HG03066 (cell line): Measurements from ENCODE around the gene PPT1.
A peak's percentile ranks its signal among the peaks of the same experiment; 100 is the strongest.

Experiments
- ATAC-seq: cut with Tn5 transposase; IDR thresholded peaks from one replicate; pipeline ENCODE4 v1.9.1; 2021; ENCODE audit warnings: low read depth; ENCODE audit not compliant: unreplicated experiment

PPT1 gene

GRCh38 chr1:40096977-40097782, at the start of gene PPT1:
PPT1 (minus strand) TSS chr1:40097252; CDS start chr1:40097238, 14 bp downstream.
- ATAC-seq: peak; percentile 85

GRCh38 chr1:40143891-40144575, 47.0 kb upstream of the PPT1 start:
- no peak for ATAC-seq

- no peak for ATAC-seq
Measured at GRCh38 chr1:40141878-40142535, 45.0 kb upstream of the PPT1 start.

GRCh38 chr1:40140211-40140973, 43.3 kb upstream of the PPT1 start:
- ATAC-seq: no peak

GRCh38 chr1:40133839-40134238, 36.8 kb upstream of the PPT1 start:
- ATAC-seq: no peak

GRCh38 chr1:40133312-40133665, 36.2 kb upstream of the PPT1 start:
- no peak for ATAC-seq

- ATAC-seq: no peak
Measured at GRCh38 chr1:40132383-40133311, 35.6 kb upstream of the PPT1 start.

- ATAC-seq: no peak
Measured at GRCh38 chr1:40130892-40131291, 33.8 kb upstream of the PPT1 start.

GRCh38 chr1:40122855-40123254, 25.8 kb upstream of the PPT1 start:
- no peak for ATAC-seq

GRCh38 chr1:40120128-40120527, 23.1 kb upstream of the PPT1 start:
- ATAC-seq: no peak

GRCh38 chr1:40114400-40114799, 17.3 kb upstream of the PPT1 start:
- ATAC-seq: no peak

GRCh38 chr1:40110389-40110788, 13.3 kb upstream of the PPT1 start:
- ATAC-seq: no peak

GRCh38 chr1:40107290-40107959, 10.4 kb upstream of the PPT1 start:
- no peak for ATAC-seq

GRCh38 chr1:40105028-40105427, 8.0 kb upstream of the PPT1 start:
- ATAC-seq: no peak

- no peak for ATAC-seq
Measured at GRCh38 chr1:40102896-40103295, 5.8 kb upstream of the PPT1 start.

- ATAC-seq: no peak
Measured at GRCh38 chr1:40102038-40102437, 5.0 kb upstream of the PPT1 start.

GRCh38 chr1:40096646-40096976, 441 bp downstream of the PPT1 start:
- ATAC-seq: peak; percentile 29

GRCh38 chr1:40095806-40096205, 1.2 kb downstream of the PPT1 start:
- ATAC-seq: no peak

GRCh38 chr1:40094466-40095110, 2.5 kb downstream of the PPT1 start:
- no peak for ATAC-seq
